Measurements from ENCODE around the gene SNRPB. TPM values are rescaled to one million over a fixed set of nuclear protein-coding genes. Genes with fewer than 3 reads are reported as not detected.

The SNRPB gene
- total RNA-seq, 1 experiment from 2014 or later = 462 TPM

- Histone ChIP-seq H4K91ac (ENCODE audit: insufficient read length, low read depth, low read length) (no peak overlapping the region), H4K8ac (replicated peaks; ENCODE audit: insufficient read length, low read depth, low read length) (no peak overlapping the region), H2AK5ac (ENCODE audit: insufficient read length, low read length) (no peak overlapping the region), H3K56ac (ENCODE audit: insufficient read length, low read depth, low read length) (no peak overlapping the region), H3K4me2 (ENCODE audit: insufficient read depth, insufficient read length, low read length) (no peak overlapping the region), H2BK5ac (ENCODE audit: insufficient read length, low read length) (no peak overlapping the region), H2BK120ac (ENCODE audit: low read depth, low read length, poor library complexity, severe bottlenecking) (no peak overlapping the region), H3K79me1 (ENCODE audit: insufficient read depth, low read depth, low read length, poor library complexity, severe bottlenecking) (no peaks in the 10 kb centered on the region), H2AFZ (ENCODE audit: low read length) (no peak overlapping the region), H2BK15ac (ENCODE audit: low read depth, low read length) (no peak overlapping the region), H3K4me1 (ENCODE audit: insufficient read depth, low read length) (no peaks in the 10 kb centered on the region), H3K23ac (ENCODE audit: insufficient read length, low read depth, low read length) (no peak overlapping the region), H3K9ac (ENCODE audit: extremely low read depth, insufficient read length, low read length) (no peak overlapping the region), H3K23me2 (ENCODE audit: insufficient read length, low read depth, low read length, poor library complexity, severe bottlenecking) (no peaks in the 10 kb centered on the region), H3K18ac (ENCODE audit: insufficient read length, low read depth, low read length) (no peak overlapping the region), H2BK20ac (ENCODE audit: low read depth, low read length, poor library complexity, severe bottlenecking) (no peak overlapping the region), H3K14ac (ENCODE audit: insufficient read depth, low read length) (no peak overlapping the region), H3K4ac (ENCODE audit: low read depth, low read length) (no peak overlapping the region), H4K20me1 (ENCODE audit: control insufficient read depth, insufficient read depth, insufficient read length) (no peaks in the 10 kb centered on the region), H3T11ph (ENCODE audit: low read length) (no peak overlapping the region), H3K9me3 (ENCODE audit: control insufficient read depth, low read depth, low read length) (no peaks in the 10 kb centered on the region), H2BK12ac (ENCODE audit: insufficient read length, low read depth, low read length) (no peak overlapping the region), H3K27me3 (ENCODE audit: insufficient read depth, low read length) (peaks cover 35% of the 10 kb centered on the region; the same call in 1 of the 2 replicates), H3K79me2 (ENCODE audit: insufficient read depth, low read length) (no peaks in the 10 kb centered on the region), H4K5ac (ENCODE audit: insufficient read length, low read depth, low read length) (no peak overlapping the region), H3K27ac (ENCODE audit: insufficient read length, low read depth, low read length) (no peak overlapping the region)
- Mint-ChIP-seq H3K4me1 (no peaks in the 10 kb centered on the region), H3K27ac (no peak overlapping the region), H3K27me3 (ENCODE audit: low read depth) (peaks cover 69% of the 10 kb centered on the region), H3K9me3 (no peaks in the 10 kb centered on the region; a peak in 1 of 5 replicates), H3K4me3 (no peak overlapping the region), H3K36me3 (ENCODE audit: insufficient read depth in 1 of 3, low read depth in 3 of 3) (no peaks in the 10 kb centered on the region; a peak in 1 of 7 replicates)
- no peak for DNase-seq
- no peak for TF ChIP-seq CTCF (conservative IDR thresholded peaks at IDR 0.05)
- 100% methylated on average over 1 of the region's 4 CpGs for WGBS (ENCODE audit: extremely low coverage, insufficient read length, low lambda C conversion rate)
Observed at GRCh38 chr20:2519115-2519809, 48.7 kb upstream of the SNRPB start.
